SK-N-SH (cell line): ENCODE results near the gene TNFRSF11A. TPM values are rescaled to one million over a fixed set of nuclear protein-coding genes. Genes with fewer than 3 reads are reported as not detected.

Experiments
- CTCF ChIA-PET: fragments of 300-600, 350-600 bp; formaldehyde crosslinking; extraction: SDS; loops from one replicate; lab custom pipeline; 2021; lab: Yijun Ruan, JAX
- POLR2A ChIA-PET: fragments of 350-600 bp; sonication (Branson Sonifier 250); formaldehyde crosslinking; extraction: SDS; loops from one replicate; lab custom pipeline; 2020; ENCODE audit warnings: antibody characterized with exemption, inconsistent platforms; lab: Yijun Ruan, JAX
- DNase-seq: peaks from one replicate; pipeline ENCODE4 v3.0.0; 2012
- H2AFZ ChIP-seq: fragments of 200-600 bp; sonication (generic); 2 replicates; pipeline ENCODE4 v1.8.1; 2016; ENCODE audit warnings: antibody characterized with exemption, mild to moderate bottlenecking, low read depth
- H3F3A ChIP-seq: fragments of 200-600 bp; sonication (generic); replicated peaks from 2 replicates; pipeline ENCODE3; 2016; ENCODE audit warnings: antibody characterized with exemption, mild to moderate bottlenecking; ENCODE audit not compliant: insufficient read depth
- H3K27ac ChIP-seq, 2 experiments: fragments of 200-500 bp in 1 of 2; fragments of 200-600 bp in 1 of 2; sonication (Bioruptor generic) in 1 of 2; sonication (generic), shearing (Covaris generic) in 1 of 2; 2 replicates each; pipeline versions ENCODE4 v1.5.1 to v1.6.1; 2014 to 2016; ENCODE audit warnings: low read depth in 2 of 2, inconsistent platforms in 1 of 2, low read length in 1 of 2, mild to moderate bottlenecking in 1 of 2, mixed read lengths in 1 of 2
- H3K27me3 ChIP-seq: fragments of 200-600 bp; sonication (generic), shearing (Covaris generic); 2 replicates; pipeline ENCODE4 v1.6.1; 2016; ENCODE audit warnings: mixed run types; ENCODE audit not compliant: insufficient read depth
- H3K36me3 ChIP-seq, 2 experiments: fragments of 200-500 bp in 1 of 2; fragments of 200-600 bp in 1 of 2; sonication (Bioruptor generic) in 1 of 2; sonication (generic) in 1 of 2; replicated peaks in 1 of 2; 2 replicates each; pipeline versions ENCODE3 to v1.5.1; 2014 to 2016; ENCODE audit warnings: low read length in 1 of 2, mild to moderate bottlenecking in 1 of 2; ENCODE audit not compliant: insufficient read depth in 2 of 2, control insufficient read depth in 1 of 2
- H3K4me1 ChIP-seq, 2 experiments: fragments of 200-500 bp in 1 of 2; fragments of 200-600 bp in 1 of 2; sonication (Bioruptor generic) in 1 of 2; sonication (generic), shearing (Covaris generic) in 1 of 2; 2 replicates each; pipeline versions ENCODE4 v1.5.1 to v1.6.1; 2014 to 2016; ENCODE audit warnings: low read depth in 1 of 2, low read length in 1 of 2, mixed run types in 1 of 2; ENCODE audit not compliant: insufficient read depth in 2 of 2, control insufficient read depth in 1 of 2
- H3K4me2 ChIP-seq: fragments of 200-600 bp; sonication (generic), shearing (Covaris generic); 2 replicates; pipeline ENCODE4 v1.6.1; 2017; ENCODE audit warnings: mixed run types
- H3K4me3 ChIP-seq, 2 experiments: fragments of 200-500 bp in 1 of 2; fragments of 200-600 bp in 1 of 2; sonication (Bioruptor generic) in 1 of 2; sonication (generic), shearing (Covaris generic) in 1 of 2; 2 replicates each; pipeline versions ENCODE4 v1.5.1 to v1.8.1; 2014 to 2016; ENCODE audit warnings: low read depth in 2 of 2, inconsistent platforms in 1 of 2, low read length in 1 of 2, mild to moderate bottlenecking in 1 of 2, mixed read lengths in 1 of 2, moderate library complexity in 1 of 2
- H3K79me2 ChIP-seq: fragments of 200-600 bp; sonication (generic); 2 replicates; pipeline ENCODE4 v1.8.1; 2017; ENCODE audit warnings: mild to moderate bottlenecking; ENCODE audit not compliant: insufficient read depth
- H3K9ac ChIP-seq: fragments of 200-600 bp; sonication (generic); 2 replicates; pipeline ENCODE4 v1.6.1; 2017; ENCODE audit warnings: mixed run types
- H3K9me2 ChIP-seq: fragments of 200-600 bp; sonication (generic); 2 replicates; pipeline ENCODE4 v1.6.1; 2017; ENCODE audit warnings: mixed run types
- H3K9me3 ChIP-seq: fragments of 200-600 bp; sonication (generic); 2 replicates; pipeline ENCODE4 v1.6.1; 2017; ENCODE audit warnings: mixed run types, mild to moderate bottlenecking, moderate library complexity
- H4K20me1 ChIP-seq: fragments of 200-600 bp; sonication (generic); 2 replicates; pipeline ENCODE4 v1.6.1; 2017; ENCODE audit warnings: mild to moderate bottlenecking, mixed run types; ENCODE audit not compliant: insufficient read depth
- CHD2 ChIP-seq: fragments of 150-350 bp; IDR thresholded peaks from 2 replicates; pipeline ENCODE4 v1.6.1; 2018; ENCODE audit warnings: low read length; ENCODE audit not compliant: partially characterized antibody
- CTCF ChIP-seq: fragments of 200-600 bp; sonication (generic); IDR thresholded peaks from 2 replicates; pipeline ENCODE4 v1.6.1; 2017; ENCODE audit warnings: antibody characterized with exemption, mild to moderate bottlenecking, moderate library complexity
- ELF1 ChIP-seq: IDR thresholded peaks from 2 replicates; pipeline ENCODE4 v1.4.0; 2012
- FOSL2 ChIP-seq: IDR thresholded peaks from 2 replicates; pipeline ENCODE4 v1.4.0; 2012; ENCODE audit warnings: low read depth, mild to moderate bottlenecking, moderate library complexity, borderline replicate concordance
- FOXJ3 ChIP-seq: sonication (generic); formaldehyde crosslinking; IDR thresholded peaks from 2 replicates; pipeline ENCODE4 v1.5.1; 2020; ENCODE audit warnings: mild to moderate bottlenecking, missing genetic modification reagents
- MXI1 ChIP-seq: IDR thresholded peaks from 2 replicates; pipeline ENCODE4 v1.6.1; 2012; ENCODE audit warnings: mild to moderate bottlenecking, low read depth, low read length, improper control_type of control experiment
- PBX3 ChIP-seq: IDR thresholded peaks from 2 replicates; pipeline ENCODE4; 2012
- POLR2AphosphoS5 ChIP-seq: IDR thresholded peaks from 2 replicates; pipeline ENCODE4 v1.6.1; 2012; ENCODE audit warnings: low read depth, low read length
- RAD21 ChIP-seq: IDR thresholded peaks from 2 replicates; pipeline ENCODE4 v1.6.1; 2012; ENCODE audit warnings: mild to moderate bottlenecking, low read length
- REST ChIP-seq: IDR thresholded peaks from 2 replicates; pipeline ENCODE4 v1.6.1; 2012; ENCODE audit warnings: mild to moderate bottlenecking, low read depth, low read length, moderate library complexity
- SMC3 ChIP-seq: IDR thresholded peaks from 2 replicates; pipeline ENCODE4 v1.6.1; 2012; ENCODE audit warnings: low read depth, low read length, improper control_type of control experiment
- USF1 ChIP-seq: IDR thresholded peaks from 2 replicates; pipeline ENCODE4 v1.4.0; 2012; ENCODE audit warnings: low read depth, borderline replicate concordance
- ZBTB33 ChIP-seq: IDR thresholded peaks from 2 replicates; pipeline ENCODE4 v1.4.0; 2012; ENCODE audit warnings: low read depth, borderline replicate concordance
- WGBS: methylation state at CpG from one replicate; pipeline ENCODE4 v1.1.6; 2017; ENCODE audit warnings: low lambda C conversion rate; 5-methylcytosine and 5-hydroxymethylcytosine counted together
- polyA plus RNA-seq, 3 experiments: library from polyadenylated mRNA; depleted of rRNA; stranded (reverse); fragments of >200 nt; gene quantifications; 2 replicates each; pipeline ENCODE4 v1.2.3, GENCODE V29; 2012

Gene TNFRSF11A
- polyA plus RNA-seq, 1 of the 3 experiments (the other 2 are of a cell fraction), result 5.1 TPM

GRCh38 chr18:62339106-62339988 lies 14.2 kb downstream of the TNFRSF11A start (continued):
- TF ChIP-seq CTCF (no peak), REST (no peak), MXI1 (no peak), USF1 (peak; percentile 22; the same call in 1 of the 2 replicates), FOXJ3 (CRISPR knock-in tag) (no peak), CHD2 (no peak)

GRCh38 chr18:62340996-62341395 lies 15.9 kb downstream of the TNFRSF11A start:
- ChIA-PET CTCF (interaction anchor here (0.6 to 1.6 kb wide), 3 partner anchors 10 to 20 kb away, joined by 3 to 5 read pairs (median 3); partner anchors contain the start of gene TNFRSF11A), POLR2A (no interaction called here)
- no peaks in the 10 kb centered on the region for H3K79me2 ChIP-seq
- H3K36me3 ChIP-seq, result no peaks in the 10 kb centered on the region
- DNase-seq, result no peak
- peaks cover 8 to 13% of the 10 kb centered on the region in 2 experiments for H3K4me1 ChIP-seq
- 76% methylated on average over 9 of the region's 9 CpGs for WGBS
- peaks cover 9% of the 10 kb centered on the region for H3F3A ChIP-seq
- H3K4me2 ChIP-seq, result no peak overlapping the region
- H3K9me3 ChIP-seq, result no peaks in the 10 kb centered on the region
- no peak overlapping the region for H3K9ac ChIP-seq
- no peaks in the 10 kb centered on the region for H4K20me1 ChIP-seq
- TF ChIP-seq SMC3, result no peak
- no peak for TF ChIP-seq ELF1
- TF ChIP-seq RAD21, result no peak
- no peak for TF ChIP-seq CHD2
- TF ChIP-seq POLR2AphosphoS5, result no peak
- TF ChIP-seq PBX3, result no peak
- no peak for TF ChIP-seq ZBTB33
- no peak for TF ChIP-seq FOSL2
- no peak for TF ChIP-seq MXI1
- no peak overlapping the region for H2AFZ ChIP-seq
- no peak overlapping the region for H3K27ac ChIP-seq
- no peaks in the 10 kb centered on the region for H3K9me2 ChIP-seq
- no peaks in the 10 kb centered on the region for H3K27me3 ChIP-seq
- H3K4me3 ChIP-seq, result no peak overlapping the region
